IMR-90 (cell line): ENCODE measurements around the gene ANAPC7. TPM values are rescaled to one million over a fixed set of nuclear protein-coding genes. Genes with fewer than 3 reads are reported as not detected.

Source experiments
- ATAC-seq: fragments of 200-7000 bp; cut with Tn5 transposase; 2 replicates; pipeline ENCODE4 v1.9.1; 2020; ENCODE audit warnings: low read depth, mild to moderate bottlenecking, moderate library complexity
- BruUV-seq: library from RNA; stranded (reverse); fragments of 400-500 nt; replicated peaks from 2 replicates; lab custom pipeline; 2021; lab: Mats Ljungman, UMichigan
- CTCF ChIA-PET: fragments of 300-600 bp; formaldehyde crosslinking; extraction: SDS; loops from one replicate; lab custom pipeline; 2021; ENCODE audit warnings: antibody characterized with exemption; lab: Yijun Ruan, JAX
- POLR2A ChIA-PET: fragments of 300-600 bp; sonication (Branson Sonifier 250); formaldehyde crosslinking; loops from one replicate; lab custom pipeline; 2022; ENCODE audit warnings: antibody characterized with exemption; ENCODE audit not compliant: unreplicated experiment; lab: Charles Lee
- DNase-seq: peaks from one replicate; pipeline ENCODE4 v3.0.0; 2013
- H2AFZ ChIP-seq: replicated peaks from 2 replicates; pipeline ENCODE3; 2013; ENCODE audit warnings: low read length, mild to moderate bottlenecking; ENCODE audit not compliant: poor library complexity
- H2AK5ac ChIP-seq: 2 replicates; pipeline ENCODE4 v1.6.1; 2013; ENCODE audit warnings: low read depth, low read length, inconsistent platforms
- H2AK9ac ChIP-seq: replicated peaks from 2 replicates; pipeline ENCODE3; 2013; ENCODE audit warnings: mild to moderate bottlenecking, low read depth, low read length, moderate library complexity; ENCODE audit not compliant: poor library complexity
- H2BK120ac ChIP-seq: 2 replicates; pipeline ENCODE4 v1.6.1; 2013; ENCODE audit warnings: low read depth, low read length, inconsistent platforms
- H2BK15ac ChIP-seq: 3 replicates; pipeline ENCODE4 v1.6.1; 2013; ENCODE audit warnings: low read depth, low read length, inconsistent platforms
- H2BK20ac ChIP-seq: 2 replicates; pipeline ENCODE4 v1.6.1; 2013; ENCODE audit warnings: low read depth, mild to moderate bottlenecking, inconsistent platforms, low read length, moderate library complexity
- H2BK5ac ChIP-seq: 2 replicates; pipeline ENCODE4 v1.6.1; 2013; ENCODE audit warnings: mild to moderate bottlenecking, low read depth, low read length, inconsistent platforms; ENCODE audit not compliant: poor library complexity, severe bottlenecking
- H3K14ac ChIP-seq: replicated peaks from 2 replicates; pipeline ENCODE4 v1.6.1; 2013; ENCODE audit warnings: low read depth, low read length, inconsistent platforms
- H3K18ac ChIP-seq: 2 replicates; pipeline ENCODE4 v1.6.1; 2013; ENCODE audit warnings: low read depth, low read length, control low read depth
- H3K23ac ChIP-seq: 2 replicates; pipeline ENCODE4 v1.6.1; 2013; ENCODE audit warnings: low read depth, low read length, inconsistent platforms
- H3K27ac ChIP-seq: 2 replicates; pipeline ENCODE4 v1.5.1; 2013; ENCODE audit warnings: mild to moderate bottlenecking, control low read depth, low read length; ENCODE audit not compliant: insufficient read depth
- H3K27me3 ChIP-seq: 2 replicates; pipeline ENCODE4 v1.6.1; 2013; ENCODE audit warnings: low read length; ENCODE audit not compliant: control insufficient read depth, insufficient read depth
- H3K36me3 ChIP-seq: 2 replicates; pipeline ENCODE4 v1.6.1; 2013; ENCODE audit warnings: low read length, mixed read lengths; ENCODE audit not compliant: control insufficient read depth, insufficient read depth
- H3K4ac ChIP-seq: 2 replicates; pipeline ENCODE4 v1.6.1; 2013; ENCODE audit warnings: low read depth, low read length, inconsistent platforms
- H3K4me1 ChIP-seq: 2 replicates; pipeline ENCODE4 v1.6.1; 2013; ENCODE audit warnings: low read length, mixed read lengths; ENCODE audit not compliant: control insufficient read depth, insufficient read depth
- H3K4me2 ChIP-seq: 2 replicates; pipeline ENCODE4 v1.6.1; 2013; ENCODE audit warnings: low read depth, mild to moderate bottlenecking, control low read depth, low read length, moderate library complexity
- H3K4me3 ChIP-seq: 2 replicates; pipeline ENCODE4 v1.5.1; 2013; ENCODE audit warnings: low read depth, mild to moderate bottlenecking, control low read depth, low read length, moderate library complexity; ENCODE audit not compliant: insufficient read depth
- H3K56ac ChIP-seq: 2 replicates; pipeline ENCODE4 v1.6.1; 2013; ENCODE audit warnings: low read length, inconsistent platforms; ENCODE audit not compliant: insufficient read depth; ENCODE audit errors: extremely low read depth
- H3K79me1 ChIP-seq, 2 experiments: 2 replicates each; pipeline ENCODE4 v1.6.1; 2013; ENCODE audit warnings: low read length in 2 of 2, inconsistent platforms in 1 of 2, low read depth in 1 of 2
- H3K9ac ChIP-seq: 2 replicates; pipeline ENCODE4 v1.6.1; 2013; ENCODE audit warnings: low read depth, low read length, control low read depth
- H3K9me1 ChIP-seq: 2 replicates; pipeline ENCODE4 v1.6.1; 2013; ENCODE audit warnings: low read length, inconsistent platforms; ENCODE audit not compliant: insufficient read depth
- H3K9me3 ChIP-seq: 2 replicates; pipeline ENCODE4 v1.6.1; 2013; ENCODE audit warnings: low read length; ENCODE audit not compliant: control insufficient read depth, insufficient read depth
- H4K20me1 ChIP-seq: 2 replicates; pipeline ENCODE4 v1.6.1; 2013; ENCODE audit warnings: low read length, inconsistent platforms; ENCODE audit not compliant: insufficient read depth
- H4K5ac ChIP-seq: 2 replicates; pipeline ENCODE4 v1.6.1; 2013; ENCODE audit warnings: mild to moderate bottlenecking, low read depth, low read length, control low read depth
- H4K8ac ChIP-seq, 2 experiments: 2 replicates each; pipeline ENCODE4 v1.6.1; 2013; ENCODE audit warnings: low read depth in 2 of 2, low read length in 2 of 2, control low read depth in 1 of 2, inconsistent platforms in 1 of 2
- H4K91ac ChIP-seq: 2 replicates; pipeline ENCODE4 v1.6.1; 2013; ENCODE audit warnings: low read depth, low read length, inconsistent platforms; ENCODE audit not compliant: insufficient read depth
- BHLHE40 ChIP-seq: fragments of 150-350 bp; IDR thresholded peaks from 2 replicates; pipeline ENCODE4 v1.6.1; 2016; ENCODE audit warnings: mild to moderate bottlenecking, low read depth, low read length
- CEBPB ChIP-seq: IDR thresholded peaks from 2 replicates; pipeline ENCODE4 v1.6.1; 2012; ENCODE audit warnings: low read depth, low read length, improper control_type of control experiment
- CHD1 ChIP-seq: IDR thresholded peaks from 2 replicates; pipeline ENCODE4 v1.6.1; 2012; ENCODE audit warnings: low read depth, low read length, improper control_type of control experiment
- CTCF ChIP-seq: conservative IDR thresholded peaks from 2 replicates; pipeline ENCODE4 v1.5.1; 2012; ENCODE audit warnings: mild to moderate bottlenecking, low read depth, low read length, improper control_type of control experiment
- FOS ChIP-seq: fragments of 150-350 bp; IDR thresholded peaks from 2 replicates; pipeline ENCODE4 v1.6.1; 2016; ENCODE audit warnings: low read depth, low read length
- MAFK ChIP-seq: IDR thresholded peaks from 2 replicates; pipeline ENCODE4 v1.6.1; 2012; ENCODE audit warnings: low read depth, low read length, improper control_type of control experiment
- MAZ ChIP-seq: IDR thresholded peaks from 2 replicates; pipeline ENCODE4 v1.6.1; 2012; ENCODE audit warnings: low read depth, mild to moderate bottlenecking, low read length, improper control_type of control experiment, moderate library complexity, borderline replicate concordance
- MXI1 ChIP-seq: IDR thresholded peaks from 2 replicates; pipeline ENCODE4 v1.6.1; 2012; ENCODE audit warnings: low read depth, mild to moderate bottlenecking, low read length, moderate library complexity, borderline replicate concordance
- NFE2L2 ChIP-seq: fragments of 150-350 bp; IDR thresholded peaks from 2 replicates; pipeline ENCODE4 v1.6.1; 2016; ENCODE audit warnings: low read depth, mild to moderate bottlenecking, low read length
- POLR2A ChIP-seq: IDR thresholded peaks from 2 replicates; pipeline ENCODE4 v1.6.1; 2012; ENCODE audit warnings: mild to moderate bottlenecking, low read depth, low read length
- RAD21 ChIP-seq: IDR thresholded peaks from 2 replicates; pipeline ENCODE4 v1.6.1; 2012; ENCODE audit warnings: low read length, improper control_type of control experiment
- RCOR1 ChIP-seq: IDR thresholded peaks from 2 replicates; pipeline ENCODE4 v1.6.1; 2012; ENCODE audit warnings: mild to moderate bottlenecking, low read length, improper control_type of control experiment; ENCODE audit not compliant: insufficient replicate concordance
- RFX5 ChIP-seq: IDR thresholded peaks from 2 replicates; pipeline ENCODE4 v1.8.0; 2012; ENCODE audit warnings: low read depth, mild to moderate bottlenecking, low read length, moderate library complexity
- SMC3 ChIP-seq: fragments of 150-350 bp; IDR thresholded peaks from 2 replicates; pipeline ENCODE4 v1.6.1; 2016; ENCODE audit warnings: low read depth, mild to moderate bottlenecking, antibody characterized with exemption, low read length, moderate library complexity
- USF2 ChIP-seq: fragments of 150-350 bp; IDR thresholded peaks from 2 replicates; pipeline ENCODE4 v1.6.1; 2017; ENCODE audit warnings: mild to moderate bottlenecking, antibody characterized with exemption, low read length, low read depth
- WGBS, 2 experiments: methylation state at CpG; one replicate each; pipeline versions ENCODE4 v1.1.5 to v1.1.7; 2013; ENCODE audit warnings: missing lambda C conversion rate in 2 of 2; ENCODE audit not compliant: insufficient read length in 1 of 2; ENCODE audit errors: extremely low coverage in 2 of 2; 5-methylcytosine and 5-hydroxymethylcytosine counted together
- dilution Hi-C: fragments of 300-500 bp; cut with HindIII; formaldehyde crosslinking; loops from one replicate; pipeline ENCODE4 v1.14.3; 2018; ENCODE audit warnings: low sequenced_read_pairs; ENCODE audit not compliant: unreplicated experiment
- in situ Hi-C: fragments of 300-500 bp; cut with MboI; formaldehyde crosslinking; loops from 3 replicates; pipeline ENCODE4 v1.14.3; 2019; ENCODE audit warnings: low sequenced_read_pairs, inconsistent platforms, mixed read lengths
- intact Hi-C: fragments of 100-400 bp; cut with micrococcal nuclease; formaldehyde crosslinking; loops from 2 replicates; pipeline ENCODE4 v1.10.0; 2022
- polyA plus RNA-seq, 3 experiments: library from polyadenylated mRNA; depleted of rRNA; stranded (reverse); fragments of >200 nt; gene quantifications; 2 replicates each; pipeline ENCODE4 v1.2.3, GENCODE V29; 2012; ENCODE audit warnings: low replicate concordance in 1 of 3
- total RNA-seq: library from RNA; depleted of rRNA; stranded (reverse); fragments of >200 nt; gene quantifications from 2 replicates; pipeline ENCODE4 v1.2.3, GENCODE V29; 2012
- TF ChIP-seq, protein P1 (sequence below): fragments of 150-350 bp; IDR thresholded peaks from 2 replicates; pipeline ENCODE4 v1.6.1; 2016; ENCODE audit warnings: low read depth, mild to moderate bottlenecking, low read length, moderate library complexity, borderline replicate concordance

Gene ANAPC7
- total and polyA plus RNA-seq, 2 of the 4 experiments (the other 2 are of a cell fraction) = 46.4 to 57.9 TPM

DNA sequence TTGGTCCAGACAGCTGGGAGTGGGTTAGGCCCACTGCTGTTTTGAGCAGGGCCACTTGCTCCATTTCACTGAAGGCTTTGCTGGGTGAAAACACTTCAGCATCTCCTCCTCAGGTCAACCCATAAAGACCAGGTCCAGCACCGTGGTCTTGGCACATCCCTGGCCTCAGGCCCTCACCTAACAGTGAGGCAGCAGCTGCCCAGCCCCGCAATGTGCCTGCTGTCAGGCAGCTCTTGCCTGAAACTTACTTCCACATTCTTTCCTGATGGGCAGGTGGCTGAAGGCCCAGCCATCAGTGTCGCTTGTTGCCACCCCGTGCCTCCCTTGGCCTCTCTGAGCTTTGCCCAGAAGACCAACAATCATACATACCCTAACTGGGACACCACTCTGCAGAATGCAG, 54.4 kb downstream of the ANAPC7 start:
- dilution Hi-C loops (no loop called here), intact Hi-C loops (no loop called here), in situ Hi-C loops (no loop called here)
- DNase-seq = no peak
- H3K18ac ChIP-seq = no peak overlapping the region
- TF ChIP-seq NFE2L2 = no peak
- TF ChIP-seq SMC3 = no peak
- TF ChIP-seq RAD21 = no peak
- TF ChIP-seq RFX5 = no peak
- no peak for TF ChIP-seq USF2
- TF ChIP-seq RCOR1 = no peak
- no peak for TF ChIP-seq MAFK
- TF ChIP-seq MAZ = no peak
- no peak for TF ChIP-seq BHLHE40
- no peak for TF ChIP-seq POLR2A
- TF ChIP-seq MXI1 = no peak
- TF ChIP-seq FOS = no peak
- TF ChIP-seq CTCF = no peak
- no peak for TF ChIP-seq CEBPB
- TF ChIP-seq, protein P1, sequence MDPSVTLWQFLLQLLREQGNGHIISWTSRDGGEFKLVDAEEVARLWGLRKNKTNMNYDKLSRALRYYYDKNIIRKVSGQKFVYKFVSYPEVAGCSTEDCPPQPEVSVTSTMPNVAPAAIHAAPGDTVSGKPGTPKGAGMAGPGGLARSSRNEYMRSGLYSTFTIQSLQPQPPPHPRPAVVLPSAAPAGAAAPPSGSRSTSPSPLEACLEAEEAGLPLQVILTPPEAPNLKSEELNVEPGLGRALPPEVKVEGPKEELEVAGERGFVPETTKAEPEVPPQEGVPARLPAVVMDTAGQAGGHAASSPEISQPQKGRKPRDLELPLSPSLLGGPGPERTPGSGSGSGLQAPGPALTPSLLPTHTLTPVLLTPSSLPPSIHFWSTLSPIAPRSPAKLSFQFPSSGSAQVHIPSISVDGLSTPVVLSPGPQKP = no peak
- TF ChIP-seq CHD1 = no peak
- H3K9me1 ChIP-seq = peaks cover 7% of the 10 kb centered on the region
- H3K4me3 ChIP-seq = no peak overlapping the region
- H4K20me1 ChIP-seq = peaks cover 38% of the 10 kb centered on the region
- no peak overlapping the region for H3K23ac ChIP-seq
- H2AK9ac ChIP-seq = peak overlapping the region; percentile 34
- CTCF ChIA-PET = no interaction called here
- BruUV-seq = no TSS peak
- H3K4me2 ChIP-seq = no peak overlapping the region
- H4K91ac ChIP-seq = no peak overlapping the region
- H3K4ac ChIP-seq = no peak overlapping the region
- H3K9me3 ChIP-seq = no peaks in the 10 kb centered on the region
- WGBS, 2 experiments = 83% methylated on average over 4 of the region's 4 CpGs; no CpG with 5 or more reads in 1 of the 2 experiments
- no peak overlapping the region for H2AK5ac ChIP-seq
- H2BK120ac ChIP-seq = no peak overlapping the region
- no peak overlapping the region for H2BK15ac ChIP-seq
- H3K79me1 ChIP-seq = peaks cover 15 to 46% of the 10 kb centered on the region in 2 experiments
- ATAC-seq = no peak
- no peaks in the 10 kb centered on the region for H3K27me3 ChIP-seq
- H3K56ac ChIP-seq = no peak overlapping the region
- H3K9ac ChIP-seq = no peak overlapping the region
- no peak overlapping the region for H2BK20ac ChIP-seq
- no peaks in the 10 kb centered on the region for H3K4me1 ChIP-seq
- peaks cover 59% of the 10 kb centered on the region for H3K36me3 ChIP-seq
- H4K5ac ChIP-seq = no peak overlapping the region
- H2AFZ ChIP-seq = peak overlapping the region; percentile 10
- H3K27ac ChIP-seq = no peak overlapping the region
- H2BK5ac ChIP-seq = no peak overlapping the region
- H4K8ac ChIP-seq = no peak overlapping the region
- no peak overlapping the region for H3K14ac ChIP-seq
- POLR2A ChIA-PET = no interaction called here
